H9 (cell line): ENCODE data around the gene CDH23. TPM values are rescaled to one million over a fixed set of nuclear protein-coding genes. Genes with fewer than 3 reads are reported as not detected.

Experiments
- DNase-seq: peaks from one replicate; pipeline ENCODE4 v3.0.0-alpha.2; 2017
- H2AFZ ChIP-seq: one replicate; pipeline ENCODE4 v1.6.1; 2013; ENCODE audit warnings: mild to moderate bottlenecking, low read length, control low read depth, moderate library complexity
- H2AK5ac ChIP-seq: 2 replicates; pipeline ENCODE4 v1.6.1; 2013; ENCODE audit warnings: low read length, control low read depth, mixed read lengths; ENCODE audit not compliant: insufficient read length
- H2BK120ac ChIP-seq: one replicate; pipeline ENCODE4 v1.6.1; 2013; ENCODE audit warnings: low read depth, mild to moderate bottlenecking, low read length, control low read depth, inconsistent platforms; ENCODE audit not compliant: poor library complexity, severe bottlenecking
- H2BK12ac ChIP-seq: 2 replicates; pipeline ENCODE4 v1.6.1; 2013; ENCODE audit warnings: low read length, control low read depth, mixed read lengths, low read depth; ENCODE audit not compliant: insufficient read length
- H2BK15ac ChIP-seq: 2 replicates; pipeline ENCODE4 v1.6.1; 2013; ENCODE audit warnings: low read depth, low read length, control low read depth
- H2BK20ac ChIP-seq: one replicate; pipeline ENCODE4 v1.6.1; 2013; ENCODE audit warnings: low read depth, mild to moderate bottlenecking, low read length, control low read depth, inconsistent platforms; ENCODE audit not compliant: poor library complexity, severe bottlenecking
- H2BK5ac ChIP-seq: 2 replicates; pipeline ENCODE4 v1.6.1; 2013; ENCODE audit warnings: low read length, control low read depth, mixed read lengths; ENCODE audit not compliant: insufficient read length
- H3K14ac ChIP-seq: 2 replicates; pipeline ENCODE4 v1.6.1; 2013; ENCODE audit warnings: low read length, control low read depth; ENCODE audit not compliant: insufficient read depth
- H3K18ac ChIP-seq: 2 replicates; pipeline ENCODE4 v1.6.1; 2013; ENCODE audit warnings: low read depth, mild to moderate bottlenecking, mixed read lengths, low read length, control low read depth; ENCODE audit not compliant: insufficient read length
- H3K23ac ChIP-seq: 2 replicates; pipeline ENCODE4 v1.6.1; 2013; ENCODE audit warnings: low read length, control low read depth, mixed read lengths, low read depth; ENCODE audit not compliant: insufficient read length
- H3K23me2 ChIP-seq: 2 replicates; pipeline ENCODE4 v1.6.1; 2013; ENCODE audit warnings: low read depth, mild to moderate bottlenecking, mixed read lengths, low read length, control low read depth; ENCODE audit not compliant: insufficient read length, poor library complexity, severe bottlenecking
- H3K27ac ChIP-seq: 2 replicates; pipeline ENCODE4 v1.5.1; 2013; ENCODE audit warnings: low read length, control low read depth, mixed read lengths, low read depth; ENCODE audit not compliant: insufficient read length
- H3K27me3 ChIP-seq: 2 replicates; pipeline ENCODE4 v1.6.1; 2013; ENCODE audit warnings: low read length, control low read depth, inconsistent platforms; ENCODE audit not compliant: insufficient read depth
- H3K4ac ChIP-seq: 2 replicates; pipeline ENCODE4 v1.6.1; 2013; ENCODE audit warnings: low read depth, mild to moderate bottlenecking, control low read depth, inconsistent platforms, low read length, moderate library complexity
- H3K4me1 ChIP-seq: 2 replicates; pipeline ENCODE4 v1.6.1; 2013; ENCODE audit warnings: low read length, control low read depth, inconsistent platforms; ENCODE audit not compliant: insufficient read depth
- H3K4me2 ChIP-seq: 2 replicates; pipeline ENCODE4 v1.6.1; 2013; ENCODE audit warnings: low read length, control low read depth, mixed read lengths; ENCODE audit not compliant: insufficient read length, insufficient read depth
- H3K56ac ChIP-seq: 2 replicates; pipeline ENCODE4 v1.6.1; 2013; ENCODE audit warnings: low read depth, mild to moderate bottlenecking, mixed read lengths, low read length, control low read depth; ENCODE audit not compliant: insufficient read length
- H3K79me1 ChIP-seq: 2 replicates; pipeline ENCODE4 v1.6.1; 2013; ENCODE audit warnings: low read depth, mild to moderate bottlenecking, moderate library complexity, low read length, control low read depth, inconsistent platforms; ENCODE audit not compliant: insufficient read depth, poor library complexity, severe bottlenecking
- H3K79me2 ChIP-seq: 2 replicates; pipeline ENCODE4 v1.6.1; 2013; ENCODE audit warnings: low read length, control low read depth, inconsistent platforms; ENCODE audit not compliant: insufficient read depth
- H3K9ac ChIP-seq: 2 replicates; pipeline ENCODE4 v1.6.1; 2013; ENCODE audit warnings: low read length, control low read depth, mixed read lengths; ENCODE audit not compliant: insufficient read length; ENCODE audit errors: extremely low read depth
- H3K9me3 ChIP-seq: one replicate; pipeline ENCODE4 v1.6.1; 2013; ENCODE audit warnings: low read depth, low read length, inconsistent platforms; ENCODE audit not compliant: control insufficient read depth
- H3T11ph ChIP-seq: one replicate; pipeline ENCODE4 v1.6.1; 2013; ENCODE audit warnings: mild to moderate bottlenecking, low read length, control low read depth, inconsistent platforms
- H4K20me1 ChIP-seq: one replicate; pipeline ENCODE4 v1.6.1; 2013; ENCODE audit not compliant: control insufficient read depth, insufficient read length, insufficient read depth
- H4K5ac ChIP-seq: 2 replicates; pipeline ENCODE4 v1.6.1; 2013; ENCODE audit warnings: low read depth, mild to moderate bottlenecking, mixed read lengths, low read length, control low read depth; ENCODE audit not compliant: insufficient read length
- H4K8ac ChIP-seq: replicated peaks from 2 replicates; pipeline ENCODE4 v1.6.1; 2013; ENCODE audit warnings: low read length, control low read depth, mixed read lengths, low read depth; ENCODE audit not compliant: insufficient read length
- H4K91ac ChIP-seq: 2 replicates; pipeline ENCODE4 v1.6.1; 2013; ENCODE audit warnings: low read depth, mild to moderate bottlenecking, moderate library complexity, mixed read lengths, low read length, control low read depth; ENCODE audit not compliant: insufficient read length
- H3K27ac Mint-ChIP-seq, 3 experiments: 2 replicates in 2 of 3; 3 replicates in 1 of 3; pipeline ENCODE4 v1.8.0; 2020 to 2021; ENCODE audit warnings: mixed read lengths in 3 of 3, mild to moderate bottlenecking in 1 of 3, moderate library complexity in 1 of 3
- H3K27me3 Mint-ChIP-seq: 2 replicates; pipeline ENCODE4 v1.8.0; 2021; ENCODE audit warnings: low read depth, mild to moderate bottlenecking, moderate library complexity, mixed read lengths
- H3K36me3 Mint-ChIP-seq, 3 experiments: 2 replicates in 2 of 3; 3 replicates in 1 of 3; pipeline ENCODE4 v1.8.0; 2020 to 2021; ENCODE audit warnings: low read depth in 3 of 3, mixed read lengths in 3 of 3; ENCODE audit not compliant: insufficient read depth in 1 of 3
- H3K4me1 Mint-ChIP-seq, 2 experiments: 2 replicates each; pipeline ENCODE4 v1.8.0; 2020; ENCODE audit warnings: mixed read lengths in 2 of 2
- H3K4me3 Mint-ChIP-seq, 2 experiments: 2 replicates in 1 of 2; 3 replicates in 1 of 2; pipeline ENCODE4 v1.8.0; 2020 to 2021; ENCODE audit warnings: mild to moderate bottlenecking in 2 of 2, mixed read lengths in 2 of 2, moderate library complexity in 1 of 2
- H3K9me3 Mint-ChIP-seq, 2 experiments: 2 replicates in 1 of 2; 3 replicates in 1 of 2; pipeline ENCODE4 v1.8.0; 2020; ENCODE audit warnings: mild to moderate bottlenecking in 2 of 2, mixed read lengths in 2 of 2, moderate library complexity in 1 of 2
- CTCF ChIP-seq: fragments of 200-600 bp; sonication (generic); conservative IDR thresholded peaks from 3 replicates; pipeline ENCODE4 v1.8.0; 2021; ENCODE audit warnings: antibody characterized with exemption, mild to moderate bottlenecking
- WGBS: extraction: QIAGEN DNeasy Blood & Tissue Kit; methylation state at CpG from one replicate; pipeline ENCODE4 v1.1.7; 2013; ENCODE audit warnings: missing lambda C conversion rate, low lambda C conversion rate, mixed read lengths; ENCODE audit not compliant: insufficient read length; ENCODE audit errors: extremely low coverage; 5-methylcytosine and 5-hydroxymethylcytosine counted together
- total RNA-seq: library from RNA; stranded (reverse); gene quantifications from 2 replicates; pipeline ENCODE4 v1.2.1, GENCODE V29; 2021

The CDH23 gene
- total RNA-seq, 1 experiment from 2014 or later: 2.1 TPM

- Histone ChIP-seq H3K4me2 (no peak overlapping the region), H3K9me3 (no peaks in the 10 kb centered on the region), H4K91ac (no peak overlapping the region), H2BK20ac (no peak overlapping the region), H3K79me2 (no peaks in the 10 kb centered on the region), H2AFZ (no peak overlapping the region), H4K20me1 (no peaks in the 10 kb centered on the region), H3K4me1 (no peaks in the 10 kb centered on the region), H3K4ac (no peak overlapping the region), H3K9ac (no peak overlapping the region), H3T11ph (no peak overlapping the region), H3K23ac (no peak overlapping the region), H3K79me1 (no peaks in the 10 kb centered on the region), H3K23me2 (no peaks in the 10 kb centered on the region), H2BK15ac (no peak overlapping the region), H3K56ac (no peak overlapping the region), H4K5ac (no peak overlapping the region), H4K8ac (no peak overlapping the region), H2BK120ac (no peak overlapping the region), H2BK5ac (no peak overlapping the region), H3K14ac (no peak overlapping the region), H3K18ac (no peak overlapping the region), H2AK5ac (no peak overlapping the region), H3K27me3 (no peaks in the 10 kb centered on the region), H2BK12ac (no peak overlapping the region), H3K27ac (no peak overlapping the region)
- Mint-ChIP-seq H3K4me3 (no peak overlapping the region), H3K9me3 (no peaks in the 10 kb centered on the region), H3K27ac (no peak overlapping the region), H3K27me3 (peaks cover 10% of the 10 kb centered on the region), H3K4me1 (peaks cover 12 to 17% of the 10 kb centered on the region in 2 experiments), H3K36me3 (no peaks in the 10 kb centered on the region; a peak in 1 of 7 replicates)
- no peak for DNase-seq
- TF ChIP-seq CTCF: no peak
- no CpG with 5 or more reads among the region's 14 CpGs for WGBS
Observed at GRCh38 chr10:71589617-71590551, 193.2 kb downstream of the CDH23 start.
